OCI-M1 (cell line): ENCODE measurements around the gene PEPD.

Source experiments
- DNase-seq: peaks from one replicate; lab custom pipeline; 2025; lab: John Stamatoyannopoulos, UW

Gene PEPD

DNA sequence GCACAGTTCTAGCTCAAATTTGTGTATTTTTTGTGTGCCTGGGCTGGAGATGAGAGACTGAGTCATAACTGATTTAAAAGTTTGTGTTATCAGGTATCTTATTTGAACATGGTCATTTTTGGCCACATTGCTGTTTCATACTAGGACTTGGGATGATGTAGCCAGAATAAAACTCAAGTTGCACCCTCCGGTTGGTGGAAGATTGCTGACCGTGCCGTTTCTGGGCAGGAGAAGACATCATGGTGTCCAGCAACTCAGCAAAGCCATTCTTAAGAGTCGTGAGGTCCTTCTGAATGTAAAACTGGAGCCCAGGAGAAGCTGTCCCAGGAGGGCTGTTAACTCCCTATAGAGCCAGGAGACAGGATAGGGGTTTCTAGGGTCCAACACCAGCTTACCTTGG is 140.5 kb downstream of the PEPD start:
- no peak for DNase-seq

GRCh38 chr19:33379151-33379829 is 142.3 kb downstream of the PEPD start:
- no peak for DNase-seq

- no peak for DNase-seq
These were observed 143.8 kb downstream of the PEPD start for GRCh38 chr19:33377586-33378475.

- no peak for DNase-seq
These were observed 144.5 kb downstream of the PEPD start for GRCh38 chr19:33376941-33377557.

GRCh38 chr19:33376423-33376822 is 145.2 kb downstream of the PEPD start:
- DNase-seq, result no peak

- no peak for DNase-seq
These were observed 145.8 kb downstream of the PEPD start for GRCh38 chr19:33375837-33376159.

- no peak for DNase-seq
These were observed 146.3 kb downstream of the PEPD start for GRCh38 chr19:33375156-33375836.

GRCh38 chr19:33374236-33374714 is 147.3 kb downstream of the PEPD start:
- no peak for DNase-seq

GRCh38 chr19:33373453-33374235 is 147.9 kb downstream of the PEPD start, which contains the start of gene CEBPG:
TSS of gene CEBPG (plus strand) at chr19:33373709. CDS start at chr19:33379240, 5,531 bp downstream.
- peak; percentile 96 for DNase-seq

GRCh38 chr19:33370783-33371182 is 150.8 kb downstream of the PEPD start:
- no peak for DNase-seq

DNA sequence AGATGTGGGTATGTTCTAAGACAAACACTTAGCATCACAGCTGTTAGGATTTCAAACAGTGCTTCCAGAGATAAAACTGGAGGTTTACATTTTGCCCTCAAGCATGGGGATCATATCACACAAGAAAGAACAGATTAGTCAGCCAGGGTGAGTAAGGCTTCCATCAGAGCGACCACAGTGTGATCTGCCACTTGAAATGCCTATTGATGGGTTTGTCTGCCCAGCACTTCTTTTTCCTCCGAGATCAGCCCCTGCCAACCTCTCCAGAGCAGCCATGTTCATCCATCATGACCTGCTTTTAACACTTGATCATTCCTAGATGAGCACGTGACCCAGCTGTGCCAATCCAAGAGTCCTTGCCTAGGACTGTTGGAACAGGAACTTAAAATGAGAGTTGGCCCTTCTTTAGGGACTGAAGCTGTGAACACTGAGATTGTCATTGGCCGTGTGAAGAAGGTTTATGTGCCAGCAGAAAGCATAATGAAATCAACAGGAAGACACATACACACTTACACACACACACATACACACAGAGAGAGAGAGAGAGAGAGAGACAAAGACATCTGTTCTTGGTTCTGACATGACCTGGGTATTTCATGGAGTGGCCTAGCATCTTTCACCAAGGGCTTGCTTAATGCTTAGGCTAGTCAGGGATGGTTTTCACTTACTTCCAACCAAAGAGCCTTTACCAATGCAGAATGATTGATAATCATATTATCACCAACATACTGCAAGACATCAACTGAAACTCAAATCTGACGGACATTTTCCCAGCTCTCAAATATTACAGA is 153.3 kb downstream of the PEPD start:
- peak; percentile 52 for DNase-seq

DNA sequence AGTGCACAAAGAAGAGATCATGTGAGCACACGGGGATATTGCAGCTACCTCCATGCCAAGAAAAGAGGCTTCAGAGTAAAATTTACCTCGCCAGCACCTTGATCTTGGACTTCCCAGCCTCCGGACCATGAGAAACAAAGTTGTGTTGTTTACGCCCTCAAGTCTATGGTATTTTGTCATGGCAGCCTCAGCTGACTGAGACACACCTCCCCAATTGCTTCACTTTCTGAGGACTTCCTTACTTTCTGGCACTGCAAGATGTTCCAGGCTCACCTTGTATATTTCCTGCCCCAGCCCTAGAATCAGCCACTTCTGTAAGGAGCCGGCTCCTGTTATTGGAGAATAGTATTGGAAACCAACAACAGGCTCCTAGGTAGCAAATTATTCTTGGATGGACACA is 154.7 kb downstream of the PEPD start:
- DNase-seq, result no peak

- DNase-seq, result no peak
These were observed 155.5 kb downstream of the PEPD start for GRCh38 chr19:33366127-33366526.

DNA sequence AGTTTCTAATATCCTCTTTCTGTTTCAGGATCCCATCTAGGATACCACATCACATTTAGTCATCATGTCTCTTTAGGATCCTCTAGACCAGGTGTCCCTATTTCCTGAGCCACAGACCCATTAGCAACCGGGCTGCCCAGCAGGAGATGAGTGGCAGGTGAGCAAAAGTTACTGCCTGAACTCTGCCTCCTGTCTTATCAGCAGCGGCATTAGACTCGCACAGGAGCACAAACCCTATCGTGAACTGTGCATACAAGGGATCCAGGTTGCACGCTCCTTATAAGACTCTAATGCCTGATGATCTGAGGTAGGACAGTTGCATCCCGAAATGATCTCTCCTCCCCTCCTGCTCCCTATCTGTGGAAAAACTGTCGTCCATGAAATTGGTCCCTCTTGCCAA is 155.9 kb downstream of the PEPD start:
- DNase-seq, result no peak

- no peak for DNase-seq
These were observed 158.1 kb downstream of the PEPD start for GRCh38 chr19:33363476-33363875.

DNA sequence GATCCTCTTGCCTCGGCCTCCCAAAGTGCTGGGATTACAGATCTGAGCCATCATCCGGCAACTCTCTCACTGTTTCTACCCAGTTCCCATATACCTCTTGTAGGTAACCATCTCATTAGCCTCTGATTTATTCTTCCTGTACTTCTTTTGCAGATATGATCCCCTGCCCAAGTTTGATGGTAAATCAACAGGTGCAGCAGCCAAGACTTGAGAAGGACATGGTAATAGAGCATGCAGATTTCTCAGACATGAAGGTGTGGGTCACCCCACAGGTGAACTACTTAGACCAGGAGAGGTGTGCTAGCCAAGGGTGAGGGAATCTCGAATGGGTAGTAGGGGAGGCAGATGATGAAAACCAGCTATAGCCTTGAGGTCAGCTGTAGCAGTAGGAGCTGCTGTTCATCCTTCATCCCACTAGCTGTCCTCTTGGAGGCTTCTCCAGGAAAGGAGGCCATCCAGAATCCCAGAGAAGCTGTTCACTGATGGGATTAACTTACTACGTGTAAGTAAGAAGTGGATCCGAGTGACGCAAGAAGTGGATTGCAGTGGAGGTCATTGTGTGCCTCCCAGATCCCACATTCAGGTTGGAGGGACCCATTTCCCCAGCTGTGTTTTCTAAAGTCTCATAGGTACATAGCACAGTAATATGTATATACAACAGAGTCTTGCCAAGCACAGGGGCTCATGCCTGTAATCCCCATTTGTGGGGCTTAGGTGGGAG is 158.9 kb downstream of the PEPD start:
- no peak for DNase-seq

DNA sequence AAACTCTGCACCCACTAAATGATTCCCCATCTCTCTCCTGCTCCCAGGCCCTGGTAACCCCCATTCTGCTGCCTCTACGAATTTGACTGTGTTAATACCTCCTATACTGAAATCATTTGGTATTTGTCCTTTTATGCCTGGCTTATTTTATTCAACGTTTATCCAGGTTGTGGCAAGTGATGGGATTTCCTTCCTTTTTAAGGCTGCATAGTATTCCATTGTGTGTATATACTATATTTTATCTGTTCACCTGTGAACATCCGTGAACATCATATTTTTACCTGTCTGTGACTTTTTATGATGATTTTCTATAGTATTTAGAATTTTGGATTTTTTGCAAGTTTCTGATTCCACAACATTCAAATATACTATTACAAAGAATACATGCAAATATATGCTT is 162.0 kb downstream of the PEPD start:
- DNase-seq, result no peak

DNA sequence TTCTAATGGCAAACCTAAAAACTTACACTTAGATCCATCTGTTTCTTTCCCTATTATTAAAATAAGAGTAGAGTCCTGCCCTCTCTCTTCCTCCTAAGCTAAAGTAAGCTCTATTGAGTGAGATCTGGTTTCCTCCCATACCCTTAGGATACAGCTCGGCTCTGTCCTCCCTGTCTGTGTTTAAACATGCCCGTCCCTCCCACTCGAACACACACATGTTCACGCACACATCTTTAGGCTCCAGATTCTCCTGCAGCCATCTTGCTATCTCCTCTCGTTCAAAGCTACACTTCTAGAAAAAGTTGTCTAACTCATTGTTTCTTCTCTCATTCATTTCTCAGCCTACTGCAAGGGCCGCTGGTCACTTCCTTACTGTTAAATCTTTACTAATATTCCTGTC is 163.2 kb downstream of the PEPD start:
- DNase-seq, result no peak

DNA sequence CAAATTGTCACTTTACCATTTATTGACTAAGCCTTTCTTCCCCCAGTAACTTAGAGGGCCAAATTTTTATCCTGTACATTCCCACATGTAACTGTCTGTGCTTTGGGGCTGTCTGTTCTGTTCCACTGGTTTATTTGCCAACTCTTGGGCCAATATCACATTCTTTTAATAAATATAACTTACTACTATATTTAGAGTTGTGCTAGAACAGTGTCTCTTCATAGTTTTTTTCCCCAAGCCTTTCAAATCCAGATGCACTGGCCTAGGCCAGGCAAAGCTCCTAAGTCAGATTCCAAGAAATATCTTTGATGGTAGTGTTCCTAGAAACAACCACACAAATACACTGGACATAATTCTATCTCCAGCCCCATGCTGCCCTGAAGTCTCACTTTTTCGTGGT is 164.0 kb downstream of the PEPD start:
- DNase-seq, result peak; percentile 47

DNA sequence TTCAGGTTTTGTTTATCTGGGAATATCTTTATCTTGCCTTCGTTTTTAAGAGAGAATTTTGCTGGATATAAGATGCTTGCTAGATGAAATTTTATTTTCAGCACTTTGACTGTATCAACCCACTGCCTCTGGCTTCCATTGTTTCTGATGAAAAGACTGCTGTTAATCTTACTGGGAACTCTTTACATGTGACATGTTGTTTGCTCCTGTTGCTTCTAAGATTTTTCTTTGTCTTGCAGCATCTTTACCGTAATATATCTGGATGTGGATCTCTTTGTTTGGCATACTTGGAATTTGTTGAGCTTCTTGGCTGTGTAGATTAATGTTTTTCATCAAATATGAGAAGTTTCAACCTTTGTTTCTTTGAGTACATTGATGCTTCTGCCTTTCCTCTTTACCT is 166.1 kb downstream of the PEPD start:
- DNase-seq, result no peak
